ENCODE results near the gene MAP2.

Gene MAP2

GRCh38 chr2:209671020-209671680, 247.3 kb downstream of the MAP2 start:
- H3K4me3 ChIP-seq, result no peak overlapping the region
- DNase-seq (ENCODE audit: low spot score), result no peak
- TF ChIP-seq CTCF (IDR thresholded peaks at IDR 0.05), result no peak
- no peak overlapping the region for H3K27ac ChIP-seq

GRCh38 chr2:209673811-209674210, 250.0 kb downstream of the MAP2 start:
- no peak overlapping the region for H3K27ac ChIP-seq
- no peak overlapping the region for H3K4me3 ChIP-seq
- no peak for TF ChIP-seq CTCF (IDR thresholded peaks at IDR 0.05)
- no peak for DNase-seq (ENCODE audit: low spot score)

- no peak overlapping the region for H3K4me3 ChIP-seq
- DNase-seq (ENCODE audit: low spot score), result no peak
- H3K27ac ChIP-seq, result no peak overlapping the region
- no peak for TF ChIP-seq CTCF (IDR thresholded peaks at IDR 0.05)
These were observed 256.7 kb downstream of the MAP2 start for GRCh38 chr2:209680596-209680995.

- no peak for TF ChIP-seq CTCF (IDR thresholded peaks at IDR 0.05)
- Histone ChIP-seq H3K27ac (no peak overlapping the region), H3K4me3 (no peak overlapping the region)
- DNase-seq (ENCODE audit: low spot score), result no peak
These were observed 257.4 kb downstream of the MAP2 start for GRCh38 chr2:209681201-209681735.

- TF ChIP-seq CTCF (IDR thresholded peaks at IDR 0.05), result no peak
- no peak overlapping the region for H3K4me3 ChIP-seq
- no peak for DNase-seq (ENCODE audit: low spot score)
- H3K27ac ChIP-seq, result no peak overlapping the region
These were observed 258.8 kb downstream of the MAP2 start for GRCh38 chr2:209682646-209683045.

- Histone ChIP-seq H3K4me3 (no peak overlapping the region), H3K27ac (no peak overlapping the region)
- TF ChIP-seq CTCF (IDR thresholded peaks at IDR 0.05), result no peak
These were observed 261.5 kb downstream of the MAP2 start for GRCh38 chr2:209685340-209685739.

GRCh38 chr2:209685963-209686362, 262.1 kb downstream of the MAP2 start:
- no peak for TF ChIP-seq CTCF (IDR thresholded peaks at IDR 0.05)
- Histone ChIP-seq H3K4me3 (no peak overlapping the region), H3K27ac (no peak overlapping the region)
- no peak for DNase-seq (ENCODE audit: low spot score)

More at GRCh38 chr2:209685340-209685739, 261.5 kb downstream of the MAP2 start:
- no peak for DNase-seq (ENCODE audit: low spot score)

All from coronary artery (tissue), 2 donors.